ENCODE measurements around the gene PARD6A. TPM values are rescaled to one million over a fixed set of nuclear protein-coding genes. Genes with fewer than 3 reads are reported as not detected.

Gene PARD6A
- total and polyA plus RNA-seq, 2 of the 4 experiments (the other 2 are of a cell fraction), result 0.36 to 0.55 TPM

DNA sequence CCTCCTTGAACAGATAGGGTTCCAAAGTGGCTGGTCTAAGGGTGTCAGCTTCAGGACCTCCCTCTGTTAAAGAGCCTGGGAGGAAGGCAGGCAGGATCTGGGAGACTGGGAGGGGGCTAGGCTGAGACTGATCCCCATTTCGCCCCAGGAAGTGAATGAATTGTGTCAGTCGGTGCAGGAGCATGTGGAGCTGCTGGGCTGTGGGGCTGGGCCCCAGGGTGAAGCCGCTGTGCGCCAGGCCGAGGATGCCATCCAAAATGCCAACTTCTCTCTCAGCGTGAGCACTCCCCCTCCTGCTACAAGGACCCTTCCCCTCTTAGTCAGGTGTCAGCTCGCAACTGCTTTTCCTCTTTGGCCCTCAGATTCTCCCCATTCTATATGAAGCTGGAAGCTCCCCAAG is 9.7 kb upstream of the PARD6A start:
- Histone ChIP-seq H3K4me1 (ENCODE audit: control insufficient read depth, insufficient read depth, low read length) (peaks cover 4% of the 10 kb centered on the region; the same call in 1 of the 2 replicates), H4K5ac (ENCODE audit: low read depth, low read length) (no peak overlapping the region), H4K8ac (ENCODE audit: low read depth in 2 of 2, low read length in 2 of 2) (no peak overlapping the region), H2BK120ac (ENCODE audit: low read depth, low read length) (no peak overlapping the region), H3K9me3 (ENCODE audit: control insufficient read depth, insufficient read depth, low read length) (no peaks in the 10 kb centered on the region), H3K79me1 (ENCODE audit: low read depth in 1 of 2, low read length in 2 of 2) (no peaks in the 10 kb centered on the region), H2AK5ac (ENCODE audit: low read depth, low read length) (no peak overlapping the region), H3K9me1 (ENCODE audit: insufficient read depth, low read length) (peaks cover 3% of the 10 kb centered on the region; the same call in 1 of the 2 replicates), H2AK9ac (replicated peaks; ENCODE audit: low read depth, low read length, poor library complexity) (no peak overlapping the region), H2BK20ac (ENCODE audit: low read depth, low read length) (no peak overlapping the region), H3K4me2 (ENCODE audit: low read depth, low read length) (no peak overlapping the region), H3K4me3 (ENCODE audit: insufficient read depth, low read depth, low read length) (no peak overlapping the region), H3K18ac (ENCODE audit: low read depth, low read length) (no peak overlapping the region), H3K36me3 (ENCODE audit: control insufficient read depth, insufficient read depth, low read length) (no peaks in the 10 kb centered on the region), H4K91ac (ENCODE audit: insufficient read depth, low read depth, low read length) (no peak overlapping the region), H2BK5ac (ENCODE audit: low read depth, low read length, poor library complexity, severe bottlenecking) (no peak overlapping the region), H3K27me3 (ENCODE audit: control insufficient read depth, insufficient read depth, low read length) (peaks cover 62% of the 10 kb centered on the region), H2AFZ (replicated peaks; ENCODE audit: low read length, poor library complexity) (no peak overlapping the region), H3K56ac (ENCODE audit: extremely low read depth, insufficient read depth, low read length) (no peak overlapping the region), H3K27ac (ENCODE audit: insufficient read depth, low read length) (no peak overlapping the region), H3K14ac (replicated peaks; ENCODE audit: low read depth, low read length) (no peak overlapping the region), H2BK15ac (ENCODE audit: low read depth, low read length) (no peak overlapping the region), H4K20me1 (ENCODE audit: insufficient read depth, low read length) (peaks cover 9% of the 10 kb centered on the region), H3K23ac (ENCODE audit: low read depth, low read length) (no peak overlapping the region), H3K4ac (ENCODE audit: low read depth, low read length) (no peak overlapping the region), H3K9ac (ENCODE audit: low read depth, low read length) (no peak overlapping the region)
- in situ Hi-C loops (cut with MboI; ENCODE audit: low sequenced_read_pairs) (no loop called here), intact Hi-C loops (cut with micrococcal nuclease) (no loop called here), dilution Hi-C loops (cut with HindIII; ENCODE audit: low sequenced_read_pairs, unreplicated experiment) (no loop called here)
- POLR2A ChIA-PET (ENCODE audit: unreplicated experiment), result no interaction called here
- DNase-seq (no peak), ATAC-seq (ENCODE audit: low read depth) (no peak)
- no TSS peak for BruUV-seq (replicated peaks)
- TF ChIP-seq RCOR1 (IDR thresholded peaks at IDR 0.05; ENCODE audit: insufficient replicate concordance, low read length) (no peak), NFE2L2 (IDR thresholded peaks at IDR 0.05; ENCODE audit: low read depth, low read length) (no peak), MAZ (IDR thresholded peaks at IDR 0.05; ENCODE audit: borderline replicate concordance, low read depth, low read length) (no peak), SMC3 (IDR thresholded peaks at IDR 0.05; ENCODE audit: low read depth, low read length) (no peak), FOS (IDR thresholded peaks at IDR 0.05; ENCODE audit: low read depth, low read length) (no peak), MAFK (IDR thresholded peaks at IDR 0.05; ENCODE audit: low read depth, low read length) (no peak), CEBPB (IDR thresholded peaks at IDR 0.05; ENCODE audit: low read depth, low read length) (no peak), RAD21 (IDR thresholded peaks at IDR 0.05; ENCODE audit: low read length) (no peak), MXI1 (IDR thresholded peaks at IDR 0.05; ENCODE audit: borderline replicate concordance, low read depth, low read length) (no peak)
- TF ChIP-seq, protein P1, sequence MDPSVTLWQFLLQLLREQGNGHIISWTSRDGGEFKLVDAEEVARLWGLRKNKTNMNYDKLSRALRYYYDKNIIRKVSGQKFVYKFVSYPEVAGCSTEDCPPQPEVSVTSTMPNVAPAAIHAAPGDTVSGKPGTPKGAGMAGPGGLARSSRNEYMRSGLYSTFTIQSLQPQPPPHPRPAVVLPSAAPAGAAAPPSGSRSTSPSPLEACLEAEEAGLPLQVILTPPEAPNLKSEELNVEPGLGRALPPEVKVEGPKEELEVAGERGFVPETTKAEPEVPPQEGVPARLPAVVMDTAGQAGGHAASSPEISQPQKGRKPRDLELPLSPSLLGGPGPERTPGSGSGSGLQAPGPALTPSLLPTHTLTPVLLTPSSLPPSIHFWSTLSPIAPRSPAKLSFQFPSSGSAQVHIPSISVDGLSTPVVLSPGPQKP (IDR thresholded peaks at IDR 0.05; ENCODE audit: borderline replicate concordance, low read depth, low read length), result no peak
- CTCF ChIA-PET, result interaction anchor here (1.4 kb wide), 1 partner anchor 130 kb away, joined by 5 read pairs; no protein-coding TSS in a partner anchor
- WGBS, 2 experiments (ENCODE audit: extremely low coverage in 2 of 2, insufficient read length in 1 of 2), result 70% methylated on average over 4 of the region's 7 CpGs; no CpG with 5 or more reads in 1 of the 2 experiments

Data from IMR-90 (cell line).